ENCODE measurements around the gene NCAPD2.
"Not testable (repeated sequence)": the region's sequence is repeated elsewhere in the genome, so short reads cannot be mapped to it uniquely, and the experiment has no call there.

Gene NCAPD2

GRCh38 chr12:6465467-6466183, 28.3 kb upstream of the NCAPD2 start:
- H3K4me3 ChIP-seq (replicated peaks; ENCODE audit: low read depth, low read length) = no peak overlapping the region
- DNase-seq (ENCODE audit: low read depth) = peak; percentile 86
- TF ChIP-seq, protein P1, sequence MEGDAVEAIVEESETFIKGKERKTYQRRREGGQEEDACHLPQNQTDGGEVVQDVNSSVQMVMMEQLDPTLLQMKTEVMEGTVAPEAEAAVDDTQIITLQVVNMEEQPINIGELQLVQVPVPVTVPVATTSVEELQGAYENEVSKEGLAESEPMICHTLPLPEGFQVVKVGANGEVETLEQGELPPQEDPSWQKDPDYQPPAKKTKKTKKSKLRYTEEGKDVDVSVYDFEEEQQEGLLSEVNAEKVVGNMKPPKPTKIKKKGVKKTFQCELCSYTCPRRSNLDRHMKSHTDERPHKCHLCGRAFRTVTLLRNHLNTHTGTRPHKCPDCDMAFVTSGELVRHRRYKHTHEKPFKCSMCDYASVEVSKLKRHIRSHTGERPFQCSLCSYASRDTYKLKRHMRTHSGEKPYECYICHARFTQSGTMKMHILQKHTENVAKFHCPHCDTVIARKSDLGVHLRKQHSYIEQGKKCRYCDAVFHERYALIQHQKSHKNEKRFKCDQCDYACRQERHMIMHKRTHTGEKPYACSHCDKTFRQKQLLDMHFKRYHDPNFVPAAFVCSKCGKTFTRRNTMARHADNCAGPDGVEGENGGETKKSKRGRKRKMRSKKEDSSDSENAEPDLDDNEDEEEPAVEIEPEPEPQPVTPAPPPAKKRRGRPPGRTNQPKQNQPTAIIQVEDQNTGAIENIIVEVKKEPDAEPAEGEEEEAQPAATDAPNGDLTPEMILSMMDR (IDR thresholded peaks at IDR 0.05; ENCODE audit: low read length, missing control alignments) = peak; percentile 97

GRCh38 chr12:6466184-6466573, 27.7 kb upstream of the NCAPD2 start:
- H3K4me3 ChIP-seq (replicated peaks; ENCODE audit: low read depth, low read length) = no peak overlapping the region
- TF ChIP-seq, protein P1 (IDR thresholded peaks at IDR 0.05; ENCODE audit: low read length, missing control alignments) = no peak
- no peak for DNase-seq (ENCODE audit: low read depth)

GRCh38 chr12:6466751-6467150, 27.2 kb upstream of the NCAPD2 start:
- not testable (repeated sequence) for H3K4me3 ChIP-seq (replicated peaks; ENCODE audit: low read depth, low read length); DNase-seq (ENCODE audit: low read depth)

GRCh38 chr12:6467571-6468282, 26.2 kb upstream of the NCAPD2 start:
- not testable (repeated sequence) for DNase-seq (ENCODE audit: low read depth); H3K4me3 ChIP-seq (replicated peaks; ENCODE audit: low read depth, low read length)

GRCh38 chr12:6468283-6468575, 25.7 kb upstream of the NCAPD2 start:
- no peak overlapping the region for H3K4me3 ChIP-seq (replicated peaks; ENCODE audit: low read depth, low read length)
- TF ChIP-seq, protein P1 (IDR thresholded peaks at IDR 0.05; ENCODE audit: low read length, missing control alignments) = no peak
- no peak for DNase-seq (ENCODE audit: low read depth)

DNA sequence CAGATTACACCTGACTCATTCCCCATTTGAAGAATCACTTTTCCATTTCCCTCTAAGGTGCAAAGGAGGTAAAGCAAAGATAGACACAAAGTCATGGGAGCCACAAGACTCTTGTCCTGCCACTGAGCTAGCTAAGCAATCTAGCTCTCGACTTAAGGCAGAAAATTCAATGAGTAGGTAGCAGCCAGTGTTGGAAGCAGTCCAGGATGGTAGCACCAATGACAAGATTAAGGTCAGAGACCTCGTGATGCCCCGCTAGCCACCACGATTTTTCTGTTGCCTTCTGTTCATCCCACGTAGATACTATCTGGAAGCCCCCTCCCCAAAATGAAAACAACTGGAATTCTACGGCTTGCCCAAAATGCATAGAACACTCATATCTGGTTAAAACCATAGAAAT, 24.8 kb upstream of the NCAPD2 start:
- peak overlapping the region; percentile 84 for H3K4me3 ChIP-seq (replicated peaks; ENCODE audit: low read depth, low read length)
- no peak for DNase-seq (ENCODE audit: low read depth)
- TF ChIP-seq, protein P1 (IDR thresholded peaks at IDR 0.05; ENCODE audit: low read length, missing control alignments) = no peak

- TF ChIP-seq, protein P1 (IDR thresholded peaks at IDR 0.05; ENCODE audit: low read length, missing control alignments) = no peak
- H3K4me3 ChIP-seq (replicated peaks; ENCODE audit: low read depth, low read length) = peak overlapping the region; percentile 84
- DNase-seq (ENCODE audit: low read depth) = no peak
Measured at GRCh38 chr12:6469609-6470374, 24.1 kb upstream of the NCAPD2 start.
